Skeletal muscle cell (primary cell): ENCODE measurements around the gene MNT.

Experiments used
- DNase-seq: peaks from one replicate; pipeline ENCODE4 v3.0.0-alpha.2; 2010; ENCODE audit warnings: low read depth
- H3K4me3 ChIP-seq: 2 replicates; pipeline ENCODE4 v1.5.1; 2011; ENCODE audit warnings: low read depth, mild to moderate bottlenecking, control low read depth, low read length, moderate library complexity

Gene MNT

DNA sequence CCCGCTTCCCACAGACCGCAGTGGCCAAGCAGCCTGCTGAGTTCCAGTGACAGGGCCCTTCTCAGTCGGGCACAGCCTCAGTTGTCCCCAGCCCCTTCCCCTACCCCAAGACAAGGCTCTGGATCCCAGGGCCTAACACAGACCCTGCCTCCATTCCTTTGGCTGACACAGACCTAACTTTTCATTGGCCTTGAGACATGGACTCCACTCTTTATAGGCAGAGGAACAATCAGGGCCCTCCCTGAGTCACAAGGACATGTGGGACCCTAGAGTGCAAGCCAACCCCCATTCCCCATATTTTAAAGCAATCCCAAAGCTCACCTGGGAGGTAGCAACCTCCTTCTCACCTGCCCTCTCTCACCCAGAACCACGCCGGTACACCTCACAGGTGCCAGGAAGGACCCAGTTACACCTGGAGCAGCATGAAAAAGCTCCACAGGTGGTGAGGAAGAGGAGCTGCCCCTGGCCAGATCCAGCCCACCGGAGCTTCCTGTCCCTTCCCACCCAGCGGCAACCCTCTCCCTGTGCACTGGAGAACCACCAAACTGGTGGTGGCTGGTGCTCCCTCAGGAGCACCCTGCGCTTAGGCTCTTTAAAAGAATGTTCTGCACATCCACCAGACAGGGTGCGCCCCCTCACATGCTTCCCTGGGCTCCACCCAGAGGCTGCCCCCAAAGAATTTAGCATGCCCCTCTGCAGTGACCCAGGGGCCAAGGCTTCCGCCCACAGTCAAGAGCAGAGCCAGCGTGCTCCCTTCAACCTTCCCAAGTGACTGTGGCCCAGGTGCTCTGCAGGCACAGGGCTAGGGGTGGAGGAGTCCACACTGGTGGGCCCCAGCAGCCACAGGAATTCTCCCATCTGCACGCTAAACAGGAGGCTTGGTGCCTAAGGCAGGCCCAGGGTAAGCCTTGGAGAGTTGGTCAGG, 3.4 kb downstream of the MNT start:
- peak overlapping the region; percentile 13 for H3K4me3 ChIP-seq
- no peak for DNase-seq

DNA sequence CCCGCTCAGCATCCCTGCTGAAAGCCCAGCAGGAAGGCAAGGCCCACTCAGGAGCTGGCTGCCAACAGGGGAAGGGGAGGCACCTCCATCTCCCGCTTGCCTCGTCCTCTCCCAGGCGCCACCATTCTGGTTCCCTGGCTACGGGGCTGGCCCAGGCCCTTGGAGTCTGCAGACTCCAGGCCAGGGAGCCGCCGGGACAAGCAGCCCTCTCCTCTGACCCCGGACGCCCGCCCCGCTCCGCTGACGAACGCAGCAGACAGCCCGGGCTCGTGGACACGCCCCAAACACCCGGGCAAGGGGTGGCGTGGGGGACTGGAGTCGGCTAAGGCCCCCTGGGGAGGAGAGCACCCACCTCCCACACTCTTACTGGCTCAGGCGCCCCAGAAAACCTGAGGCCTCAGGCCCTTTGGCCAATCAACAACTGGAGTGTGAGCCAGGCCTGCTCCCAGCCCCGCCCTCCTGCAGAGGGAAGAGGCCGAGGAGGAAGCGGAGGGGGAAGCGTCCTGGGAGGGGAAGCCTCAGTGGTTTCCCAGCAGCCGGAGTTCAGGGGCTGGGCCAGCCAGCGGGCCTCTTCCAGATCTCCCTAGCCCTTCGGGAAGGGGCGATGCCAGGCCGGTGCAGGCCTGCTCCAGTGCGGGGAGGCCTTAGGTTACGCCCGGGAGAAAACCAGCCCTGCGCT, 4.2 kb downstream of the MNT start:
- peak; percentile 98 for DNase-seq
- H3K4me3 ChIP-seq, result peak overlapping the region; percentile 42

DNA sequence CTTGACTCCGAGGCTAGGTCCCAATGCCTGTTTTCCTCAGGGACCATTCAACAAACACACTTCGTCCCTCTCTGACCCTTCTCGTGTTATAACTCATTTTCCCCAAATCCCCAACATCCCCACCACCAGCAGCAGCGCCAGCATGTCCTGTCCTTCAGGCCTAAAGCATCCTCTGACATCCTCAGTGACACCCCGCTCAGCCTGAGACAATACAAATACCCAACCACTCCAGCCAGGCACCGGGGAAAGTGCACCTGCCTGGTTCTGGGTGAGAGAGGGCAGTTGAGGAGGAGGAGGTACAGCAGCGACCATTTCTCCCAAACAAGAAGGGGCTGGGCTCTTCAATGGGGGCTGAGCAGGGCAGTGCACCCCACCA, 4.7 kb downstream of the MNT start:
- no peak for DNase-seq
- H3K4me3 ChIP-seq, result peak overlapping the region; percentile 42

DNA sequence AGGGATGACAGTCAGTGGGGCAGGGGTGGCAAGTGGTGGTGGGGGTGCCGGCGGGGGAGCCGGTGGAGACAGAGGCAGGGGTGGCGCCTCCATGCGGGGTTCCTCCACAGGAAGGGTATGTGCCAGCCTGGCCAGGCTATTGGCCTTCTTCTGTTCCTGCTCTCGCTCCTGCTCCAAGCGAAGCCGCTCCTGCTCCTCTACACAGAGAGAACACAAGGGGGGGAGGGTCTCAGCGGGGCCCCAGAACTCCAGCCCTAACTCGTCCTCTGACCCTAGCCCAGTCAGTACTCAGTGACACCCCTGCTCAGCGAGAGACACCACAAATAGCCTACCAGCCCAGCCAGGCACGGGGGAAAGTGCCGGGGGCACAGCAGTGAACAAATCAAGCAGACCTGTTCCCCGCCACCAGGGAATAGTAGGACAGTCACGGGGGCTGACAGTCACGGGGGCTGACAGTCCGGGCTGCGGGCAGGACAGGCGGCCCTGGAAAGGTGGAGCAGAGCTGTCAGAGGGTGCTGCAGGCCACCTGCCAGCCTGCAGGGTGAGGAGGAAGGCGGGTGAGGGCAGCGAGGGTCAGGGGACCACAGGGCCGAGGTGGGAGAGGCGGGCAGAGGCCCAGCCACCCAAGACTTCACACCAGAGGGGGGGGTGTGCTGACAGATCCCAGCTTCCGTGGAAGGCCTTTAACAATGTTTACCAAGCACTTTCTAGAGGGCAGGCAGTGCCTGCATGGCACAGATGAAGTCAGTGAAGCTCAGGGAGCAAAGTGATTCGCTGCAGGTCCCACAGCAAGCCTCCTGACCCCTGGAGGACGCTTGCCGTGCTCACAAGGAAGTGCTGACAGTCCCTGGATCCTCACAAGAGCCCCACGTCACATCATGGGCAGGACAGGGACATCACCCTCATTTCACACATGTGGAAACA, 5.3 kb downstream of the MNT start:
- no peak overlapping the region for H3K4me3 ChIP-seq

DNA sequence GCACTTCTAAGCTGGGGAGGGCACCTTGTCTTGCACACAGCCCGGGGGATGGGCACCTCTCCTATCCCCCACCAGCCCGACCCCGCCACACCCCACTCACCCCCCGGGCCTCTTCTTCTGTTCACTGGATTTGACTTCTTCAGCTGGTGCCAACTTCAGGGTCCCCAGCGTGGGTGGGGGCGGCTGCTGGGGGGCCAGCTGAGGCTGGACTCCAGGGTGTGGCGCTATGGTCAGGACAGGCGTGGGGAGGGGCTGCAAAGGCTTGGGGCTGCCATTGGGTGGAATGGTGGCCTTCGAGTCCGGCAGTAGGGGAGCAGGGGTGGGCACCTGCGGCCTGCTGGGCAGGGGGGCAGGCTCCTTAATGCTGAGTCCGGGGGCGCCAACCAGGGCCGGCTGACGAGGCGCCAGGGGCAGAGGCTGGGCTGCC, 6.1 kb downstream of the MNT start:
- no peak overlapping the region for H3K4me3 ChIP-seq
- DNase-seq, result no peak

More for the DNA sequence above, 5.3 kb downstream of the MNT start:
- DNase-seq, result no peak

DNA sequence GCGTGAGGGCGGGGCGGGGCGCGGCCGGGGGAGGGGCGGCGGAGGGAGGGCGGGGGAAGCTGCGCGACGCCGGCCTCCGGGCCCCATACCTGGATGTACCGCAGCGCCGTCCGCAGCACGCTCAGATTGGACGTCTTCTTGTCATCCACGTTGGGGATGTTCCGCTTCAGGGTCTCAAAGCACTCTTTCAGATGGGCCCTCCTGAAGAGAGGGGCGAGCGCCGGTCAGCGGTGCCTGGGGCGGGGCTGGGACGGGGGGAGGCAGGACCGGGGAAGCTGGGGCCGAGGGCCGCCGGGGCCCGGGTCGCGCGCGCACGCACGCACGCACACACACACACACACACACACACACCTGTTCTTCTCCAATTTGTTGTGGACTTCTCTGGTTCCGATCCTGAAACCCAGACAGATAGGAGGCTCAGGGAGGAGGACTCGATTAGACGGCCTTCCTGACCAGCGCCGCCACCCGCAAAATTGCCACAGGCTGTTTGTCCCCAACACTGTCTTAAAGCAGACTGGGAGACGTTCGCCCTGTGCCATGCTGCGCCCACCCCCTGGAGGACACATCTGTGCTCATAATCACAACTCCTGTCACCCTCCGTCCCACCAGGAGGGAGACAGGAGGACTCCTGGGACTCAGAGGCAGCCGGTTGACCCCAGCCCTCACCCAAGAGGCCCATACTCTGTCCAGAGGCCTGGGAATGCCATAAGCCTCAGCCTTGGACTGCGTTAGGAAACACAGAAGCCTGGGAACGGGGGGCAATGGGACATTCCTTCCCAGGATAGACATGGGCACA, 6.7 kb downstream of the MNT start:
- peak overlapping the region; percentile 20 for H3K4me3 ChIP-seq
- DNase-seq, result no peak

DNA sequence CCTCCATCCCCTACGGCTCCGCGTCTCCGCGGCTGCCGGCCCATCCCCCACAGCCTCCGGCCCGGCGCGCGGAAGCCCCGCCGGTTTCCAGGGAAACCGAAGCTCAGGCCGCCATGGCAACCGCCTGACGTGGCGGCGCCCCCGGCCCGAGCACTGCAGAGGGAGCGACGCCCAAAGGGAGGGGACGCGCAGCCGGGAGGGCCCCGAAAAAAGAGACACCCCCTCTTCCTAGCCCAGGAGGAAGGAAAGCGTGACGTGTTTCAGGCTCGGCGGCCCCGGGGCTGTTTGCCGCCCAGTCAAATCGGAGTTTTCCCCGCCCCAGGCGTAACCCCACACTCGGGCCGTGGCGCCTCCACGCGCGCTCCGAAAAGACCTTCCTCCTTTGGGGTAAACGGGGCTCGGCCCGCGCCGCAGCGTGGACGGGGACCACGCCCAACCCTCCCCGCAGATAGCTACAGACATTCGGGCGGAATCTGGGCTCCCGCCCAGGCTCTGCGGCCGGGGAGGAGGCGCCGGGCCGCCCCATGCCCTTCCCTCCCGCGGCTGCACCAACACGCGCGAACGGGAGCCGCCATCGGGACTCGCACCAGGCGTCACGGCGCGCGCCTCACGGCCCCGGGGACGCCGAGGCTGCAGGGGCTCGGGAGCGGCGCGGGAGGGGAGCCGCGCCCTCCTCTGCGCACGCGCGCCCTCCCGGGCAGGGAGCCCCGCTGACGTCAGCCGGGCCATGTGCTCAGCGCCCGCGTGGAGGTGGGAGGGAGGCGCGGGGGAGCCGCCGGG, 7.5 kb downstream of the MNT start:
- DNase-seq, result peak; percentile 52
- H3K4me3 ChIP-seq, result peak overlapping the region; percentile 63

DNA sequence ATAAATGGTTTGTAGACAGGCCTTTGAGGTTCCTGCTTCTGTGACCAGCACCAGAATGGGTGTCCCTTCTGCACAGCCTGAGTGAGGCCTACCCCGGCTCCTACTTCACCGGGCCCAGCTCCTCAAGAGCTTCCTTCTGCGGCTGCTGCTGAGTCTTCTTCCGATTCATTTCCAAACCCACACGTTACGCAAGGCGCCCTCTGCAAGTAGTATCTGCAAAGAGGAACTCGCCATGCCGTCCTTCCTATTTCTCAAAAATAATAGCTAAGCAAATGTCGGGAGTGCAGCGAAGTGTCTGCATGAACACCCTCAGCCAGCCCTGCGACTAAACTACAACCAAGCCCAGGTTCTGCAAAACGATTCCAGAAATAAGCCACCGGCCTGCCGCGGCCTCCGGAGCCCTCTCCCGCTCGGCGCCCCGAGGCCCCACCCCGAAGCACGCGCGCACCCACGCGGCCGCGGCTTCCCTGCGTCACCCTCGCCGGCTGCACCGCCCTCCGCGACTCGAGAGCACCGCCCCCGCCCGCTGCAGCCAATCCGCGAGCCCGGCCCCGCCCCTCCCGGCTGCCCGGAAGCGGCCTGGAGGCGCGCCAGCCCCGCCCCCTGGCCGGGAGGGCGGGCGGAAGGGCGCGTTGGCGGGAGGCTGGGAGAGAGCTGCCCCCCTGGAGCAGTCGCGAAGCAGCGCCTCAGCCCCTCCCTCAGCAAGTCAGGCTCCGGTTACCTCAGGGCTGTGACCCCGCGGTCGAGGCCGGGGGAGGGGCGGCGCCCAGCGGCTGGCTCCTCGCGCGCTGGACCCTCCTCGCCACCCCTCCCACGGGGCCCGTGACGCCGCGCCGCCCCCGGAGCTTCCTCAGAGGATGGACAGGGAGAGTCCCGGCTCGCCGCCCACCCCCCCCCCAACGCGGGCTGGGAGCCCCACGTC, 8.3 kb downstream of the MNT start:
- peak overlapping the region; percentile 63 for H3K4me3 ChIP-seq

DNA sequence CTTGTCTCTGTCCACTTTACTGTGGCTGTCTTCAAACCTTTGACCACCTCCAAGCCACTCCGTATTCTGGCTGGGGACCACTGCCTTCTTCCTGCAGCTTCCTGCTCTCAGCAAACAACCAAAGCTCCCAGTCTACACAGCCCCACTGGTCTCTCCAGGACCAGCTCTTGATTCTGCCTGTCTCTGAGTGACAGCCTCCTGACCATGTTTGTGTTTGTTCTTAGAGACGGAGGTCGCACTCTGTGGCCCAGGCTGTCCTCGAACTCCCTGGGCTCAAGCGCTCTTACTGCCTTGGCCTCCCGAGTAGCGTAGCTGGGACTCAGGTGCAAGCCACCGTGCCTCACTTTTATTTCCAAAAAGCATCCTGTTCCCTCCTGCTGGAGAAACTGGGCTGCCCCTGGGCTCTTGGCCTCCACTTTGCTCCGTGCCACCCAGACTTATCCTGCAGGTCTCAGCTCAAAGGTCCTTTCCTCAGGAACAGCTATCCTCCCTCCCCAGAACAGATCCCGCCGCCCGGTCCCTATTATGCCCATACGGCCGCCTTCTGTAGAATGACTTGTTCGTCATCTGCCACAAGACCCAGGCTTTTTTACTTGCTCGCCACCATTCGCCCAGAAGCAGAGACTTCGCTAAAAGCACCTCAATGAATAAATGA, 9.1 kb downstream of the MNT start:
- DNase-seq, result no peak
- H3K4me3 ChIP-seq, result peak overlapping the region; percentile 46

More for the DNA sequence above, 8.3 kb downstream of the MNT start:
- peak; percentile 90 for DNase-seq

DNA sequence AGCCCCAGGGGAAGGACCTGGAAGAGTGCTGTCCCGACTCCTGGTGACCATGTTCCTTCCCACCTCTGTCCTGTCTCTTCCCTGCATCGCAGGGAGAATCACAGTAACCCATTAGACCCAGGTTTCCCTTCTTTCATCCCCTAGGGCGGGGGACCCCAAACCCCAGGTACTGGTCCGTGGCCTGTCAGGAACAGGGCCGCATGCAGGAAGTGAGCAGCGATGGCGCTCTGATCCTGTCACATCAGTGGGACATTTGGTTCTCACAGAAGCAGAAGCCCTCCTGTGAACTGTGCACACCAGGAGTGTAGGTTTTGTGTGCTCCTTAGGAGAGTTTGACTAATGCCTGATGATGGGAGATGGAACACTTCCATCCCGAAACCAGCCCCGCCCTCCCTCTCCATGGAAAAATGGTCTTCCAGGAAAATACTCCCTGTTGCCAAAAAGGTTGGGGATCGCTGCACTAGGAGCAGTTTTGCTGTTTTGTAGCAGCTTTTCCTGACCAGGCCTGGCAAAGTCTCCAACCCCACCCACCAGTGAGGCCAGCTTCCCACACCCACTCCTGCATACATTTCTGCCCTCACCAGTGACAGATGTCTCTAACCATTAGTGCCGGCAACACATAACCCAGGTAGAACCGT, 10.5 kb downstream of the MNT start:
- DNase-seq, result no peak
- H3K4me3 ChIP-seq, result no peak overlapping the region

DNA sequence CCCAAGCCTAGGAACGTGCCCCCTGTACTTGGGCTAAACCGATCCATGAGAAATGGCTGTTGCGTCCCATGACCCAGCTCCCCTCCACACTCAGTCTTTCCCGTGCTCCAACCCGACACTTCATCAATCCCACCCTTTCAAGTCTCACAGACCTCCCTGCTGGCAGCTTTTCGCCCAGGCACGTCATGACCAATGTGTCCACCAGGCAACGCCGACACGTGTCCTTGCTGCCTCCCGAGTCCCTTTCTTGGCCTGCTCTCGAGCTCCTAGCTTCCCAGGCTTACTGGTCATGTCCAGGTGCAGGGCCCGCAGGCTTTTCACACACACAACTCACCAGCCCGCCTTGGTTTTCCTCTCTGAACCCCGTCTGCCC, 12.2 kb downstream of the MNT start:
- no peak overlapping the region for H3K4me3 ChIP-seq
- DNase-seq, result no peak

DNA sequence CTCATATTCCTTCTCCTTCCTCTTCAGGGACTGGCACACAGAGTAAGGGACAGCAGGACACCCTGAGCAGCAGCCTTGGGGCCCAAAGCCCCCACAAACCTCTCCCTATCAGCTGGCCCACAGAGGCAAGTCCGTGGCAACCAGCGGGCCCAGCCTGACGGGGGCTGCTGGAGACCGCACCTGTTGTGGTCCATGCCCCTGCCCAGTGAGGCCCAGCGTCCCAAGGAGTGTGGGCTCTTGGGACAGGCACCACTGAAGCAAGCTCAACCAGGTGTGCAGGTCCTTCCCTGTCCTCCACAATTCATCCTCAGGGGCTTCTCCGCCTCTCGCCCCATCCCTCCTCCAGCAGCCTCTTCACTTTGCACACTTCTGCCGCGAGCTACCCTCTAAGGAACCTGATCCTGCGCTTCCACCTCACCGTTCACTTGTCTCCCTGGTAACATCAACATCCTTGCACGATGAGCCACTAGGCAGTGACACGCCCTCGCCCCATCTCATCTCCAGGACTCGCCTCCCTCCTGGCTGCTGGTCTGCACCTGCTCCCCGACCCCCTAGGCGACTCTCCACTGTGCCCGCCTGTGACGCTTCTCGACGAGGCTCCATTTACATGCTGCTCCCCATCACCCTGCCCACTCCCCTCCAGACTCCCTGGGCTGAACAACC, 12.7 kb downstream of the MNT start:
- no peak for DNase-seq
- no peak overlapping the region for H3K4me3 ChIP-seq

DNA sequence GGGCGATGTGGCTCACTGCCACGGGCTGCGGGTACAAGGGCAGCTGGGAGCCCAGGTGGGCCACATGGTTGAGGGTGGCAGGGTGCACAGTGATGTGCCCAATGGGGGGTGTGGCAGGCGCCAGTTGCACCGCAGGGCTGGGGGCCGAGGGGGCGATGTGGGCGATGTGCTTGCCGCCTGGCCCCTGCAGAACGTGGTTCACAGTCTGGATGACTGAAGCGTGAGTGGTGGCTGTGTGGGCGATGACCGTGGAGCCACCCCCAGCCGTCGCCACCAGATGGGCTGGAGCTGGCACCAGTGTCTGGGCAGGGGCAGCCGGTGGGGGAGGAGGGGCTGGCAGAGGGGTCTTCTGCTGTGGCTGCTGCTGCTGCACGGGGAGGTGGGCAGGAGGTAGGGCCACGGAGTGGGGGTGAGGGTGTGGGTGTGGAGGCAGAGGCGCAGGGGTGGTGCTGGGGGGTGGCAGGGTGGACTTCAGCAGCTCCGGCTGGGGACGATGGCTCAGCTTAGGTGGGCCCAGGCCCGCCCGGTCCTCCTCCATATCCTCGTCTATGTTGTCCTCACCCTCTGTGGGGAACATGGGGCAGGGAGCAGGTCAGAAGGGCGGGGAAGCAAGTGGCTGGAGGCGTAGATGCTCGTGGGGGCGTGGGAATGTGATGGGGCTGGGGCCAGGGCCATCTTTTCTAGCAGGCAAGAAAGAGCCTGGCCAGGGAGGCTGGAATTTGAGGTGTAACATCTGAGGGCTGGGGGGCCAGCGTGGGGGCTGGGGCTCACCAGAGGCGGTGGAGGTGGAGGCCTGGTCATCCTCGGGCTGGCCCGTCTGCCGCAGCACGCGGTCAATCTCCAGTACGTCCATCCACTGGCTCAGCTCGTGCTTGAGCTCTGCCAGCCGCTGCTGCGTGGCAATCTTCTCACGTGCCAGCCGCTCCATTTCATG, 13.5 kb downstream of the MNT start:
- H3K4me3 ChIP-seq, result no peak overlapping the region
- no peak for DNase-seq

DNA sequence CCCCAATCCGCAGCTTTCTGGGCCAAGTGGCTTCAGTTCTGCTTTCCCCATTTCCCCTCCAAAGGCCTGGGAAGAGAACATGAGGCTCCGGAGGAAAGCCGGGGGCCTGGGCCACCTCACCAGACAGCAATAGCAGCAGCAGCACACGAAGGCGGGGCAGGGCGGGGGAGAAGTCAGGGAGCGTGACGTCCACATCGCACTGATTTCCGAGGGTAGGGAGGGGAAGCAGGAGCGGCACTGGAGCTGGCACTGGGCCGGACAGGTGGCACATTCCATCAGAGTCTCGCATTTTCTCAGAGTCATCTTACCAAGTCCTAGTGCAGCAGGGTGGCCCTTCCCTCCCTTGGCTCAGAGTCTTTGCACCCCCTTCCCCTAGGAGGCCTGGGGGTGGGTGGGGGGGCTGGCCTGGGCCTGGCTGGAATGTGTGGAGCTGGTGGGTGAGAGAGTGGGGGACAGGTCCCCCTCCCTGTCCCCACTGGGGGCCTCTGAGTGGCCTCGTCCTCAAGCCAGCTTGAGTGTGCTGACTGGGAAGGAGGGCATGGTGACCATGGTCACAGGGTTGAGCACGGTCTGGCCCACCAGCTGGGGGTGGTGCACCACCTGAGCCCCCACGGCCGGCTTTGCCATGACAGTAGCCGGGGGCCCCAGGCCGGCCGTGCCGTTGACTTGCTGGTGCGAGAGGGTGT, 14.3 kb downstream of the MNT start:
- DNase-seq, result no peak
- H3K4me3 ChIP-seq, result no peak overlapping the region
